HS-27A (cell line): ENCODE results near the gene TUBAL3.

Source experiments
- DNase-seq: peaks from one replicate; pipeline ENCODE4 v3.0.0-alpha.2; 2012; ENCODE audit warnings: low read depth, missing footprints

TUBAL3 gene

DNA sequence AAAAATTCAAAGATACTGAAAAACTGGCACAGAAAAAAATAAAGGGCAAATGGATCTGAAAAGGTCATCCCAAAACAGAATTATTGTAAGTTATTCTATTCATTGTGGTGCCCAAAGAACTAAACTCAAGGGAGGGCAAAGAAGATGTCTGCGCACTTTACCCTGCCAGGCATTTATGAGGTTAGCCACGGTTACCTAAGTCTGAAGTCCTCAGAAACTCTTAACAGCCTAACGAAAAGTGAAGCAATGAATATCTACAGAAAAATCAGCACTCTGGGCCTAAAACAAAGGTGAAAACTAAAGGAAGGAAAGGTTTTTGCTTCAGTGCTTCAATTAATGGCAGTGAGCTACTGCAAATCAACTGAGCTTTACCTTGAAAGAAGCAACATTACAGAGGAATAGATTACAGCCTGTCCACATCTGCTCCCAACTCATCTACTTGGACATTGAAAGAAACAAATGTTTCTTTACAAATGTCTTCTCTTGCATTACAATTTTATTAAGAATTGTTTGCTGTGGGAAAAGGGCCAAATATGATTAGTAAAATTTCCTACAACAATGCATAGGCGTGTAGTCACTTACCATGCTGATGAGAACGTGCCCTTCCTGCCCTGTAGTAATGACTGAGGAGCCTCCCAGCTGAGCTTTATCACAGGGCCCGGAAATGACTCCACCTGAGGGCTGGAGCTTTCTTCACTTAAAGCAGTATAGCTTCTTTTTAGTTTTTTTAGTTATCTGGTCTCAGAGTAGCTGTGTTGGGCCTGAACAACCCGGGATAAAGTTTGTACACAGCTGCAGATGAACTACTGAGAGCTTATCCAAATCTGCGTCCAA lies at the start of gene TUBAL3:
Gene TUBAL3 (minus strand): TSS at position 621 of the 834 bp plus-strand sequence. CDS start 36 bp downstream, at position 585.
- DNase-seq: no peak

GRCh38 chr10:5453749-5454489 lies 49.3 kb upstream of the TUBAL3 start:
- no peak for DNase-seq

DNA sequence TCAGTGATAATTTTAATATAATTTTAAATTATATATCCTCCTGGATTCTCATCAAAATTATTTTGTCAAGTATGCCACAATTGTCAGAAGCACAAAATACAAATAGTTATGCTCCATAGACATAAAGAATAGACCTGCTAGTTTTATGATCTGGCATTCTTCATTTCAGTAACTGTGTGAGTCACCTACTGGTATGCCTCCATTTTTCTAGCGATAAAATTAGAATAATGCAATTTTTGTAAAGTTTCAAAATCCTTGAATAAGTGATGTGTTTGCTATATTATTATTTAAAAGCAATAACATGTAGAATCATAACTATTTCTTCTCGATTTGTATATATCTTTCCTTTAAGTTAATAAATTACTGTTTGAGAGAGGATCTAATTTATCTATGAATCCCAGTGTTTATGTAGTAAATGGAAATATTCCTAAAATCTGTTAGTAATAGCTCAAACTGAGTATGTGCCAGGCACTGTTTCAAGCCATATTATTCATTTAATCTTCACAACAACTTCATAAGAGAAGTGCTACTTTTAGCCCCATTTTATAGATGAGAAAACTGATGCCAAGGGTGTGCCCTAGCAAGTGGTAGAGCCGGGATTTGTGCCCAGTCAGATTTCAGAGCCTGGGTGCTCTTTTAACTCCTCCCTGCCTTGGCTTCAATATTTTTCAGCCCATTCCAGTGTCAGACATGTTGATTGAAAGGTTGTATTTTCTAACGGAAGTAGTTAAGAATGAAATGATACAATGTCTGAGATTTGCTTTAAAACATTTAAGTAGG lies 46.2 kb upstream of the TUBAL3 start:
- no peak for DNase-seq

- DNase-seq: no peak
These were observed 45.2 kb upstream of the TUBAL3 start for GRCh38 chr10:5449823-5450222.

- no peak for DNase-seq
These were observed 44.6 kb upstream of the TUBAL3 start for GRCh38 chr10:5449227-5449626.

GRCh38 chr10:5448333-5449001 lies 43.8 kb upstream of the TUBAL3 start:
- no peak for DNase-seq

GRCh38 chr10:5447611-5448071 lies 43.0 kb upstream of the TUBAL3 start:
- no peak for DNase-seq

- DNase-seq: no peak
These were observed 42.4 kb upstream of the TUBAL3 start for GRCh38 chr10:5447056-5447455.

- no peak for DNase-seq
These were observed 41.8 kb upstream of the TUBAL3 start for GRCh38 chr10:5446390-5446926.

DNA sequence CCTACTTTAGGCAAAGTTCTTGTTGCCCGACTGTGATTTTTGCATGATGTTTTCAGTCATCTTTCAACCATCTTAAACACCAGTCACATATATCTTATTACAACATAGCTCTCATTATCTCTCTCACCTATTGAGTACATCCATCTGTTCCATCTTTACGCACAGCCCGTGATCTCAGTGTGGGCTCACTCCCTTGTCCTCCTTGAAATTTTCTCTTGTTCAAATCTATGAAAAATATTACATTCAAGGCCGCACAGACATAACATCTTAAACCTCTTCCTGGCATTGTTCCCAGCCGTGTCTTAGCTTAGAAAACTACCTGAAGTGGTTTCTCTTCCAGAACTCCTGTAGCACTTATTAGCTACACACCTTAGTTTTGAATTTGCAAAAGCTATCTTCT lies 40.4 kb upstream of the TUBAL3 start:
- no peak for DNase-seq

- DNase-seq: no peak
These were observed 38.8 kb upstream of the TUBAL3 start for GRCh38 chr10:5443429-5443828.

DNA sequence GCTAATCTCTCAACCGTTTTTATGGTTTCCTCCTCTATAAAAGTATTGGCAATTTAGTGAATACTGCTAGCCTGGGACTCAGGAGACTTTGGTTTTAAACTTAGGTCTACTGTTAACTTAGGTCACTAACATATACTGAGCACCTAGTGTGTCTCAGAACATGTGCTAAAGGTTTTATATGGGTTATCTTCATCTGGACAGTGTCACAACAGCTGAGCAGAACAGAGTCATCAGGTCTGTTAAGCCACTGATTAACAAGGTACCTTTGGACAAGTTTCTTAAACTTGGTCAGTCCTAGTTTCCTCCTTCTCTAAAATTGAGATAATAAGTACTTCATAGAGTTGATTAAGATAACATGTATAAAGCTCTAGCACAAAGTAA lies 38.4 kb upstream of the TUBAL3 start:
- no peak for DNase-seq

DNA sequence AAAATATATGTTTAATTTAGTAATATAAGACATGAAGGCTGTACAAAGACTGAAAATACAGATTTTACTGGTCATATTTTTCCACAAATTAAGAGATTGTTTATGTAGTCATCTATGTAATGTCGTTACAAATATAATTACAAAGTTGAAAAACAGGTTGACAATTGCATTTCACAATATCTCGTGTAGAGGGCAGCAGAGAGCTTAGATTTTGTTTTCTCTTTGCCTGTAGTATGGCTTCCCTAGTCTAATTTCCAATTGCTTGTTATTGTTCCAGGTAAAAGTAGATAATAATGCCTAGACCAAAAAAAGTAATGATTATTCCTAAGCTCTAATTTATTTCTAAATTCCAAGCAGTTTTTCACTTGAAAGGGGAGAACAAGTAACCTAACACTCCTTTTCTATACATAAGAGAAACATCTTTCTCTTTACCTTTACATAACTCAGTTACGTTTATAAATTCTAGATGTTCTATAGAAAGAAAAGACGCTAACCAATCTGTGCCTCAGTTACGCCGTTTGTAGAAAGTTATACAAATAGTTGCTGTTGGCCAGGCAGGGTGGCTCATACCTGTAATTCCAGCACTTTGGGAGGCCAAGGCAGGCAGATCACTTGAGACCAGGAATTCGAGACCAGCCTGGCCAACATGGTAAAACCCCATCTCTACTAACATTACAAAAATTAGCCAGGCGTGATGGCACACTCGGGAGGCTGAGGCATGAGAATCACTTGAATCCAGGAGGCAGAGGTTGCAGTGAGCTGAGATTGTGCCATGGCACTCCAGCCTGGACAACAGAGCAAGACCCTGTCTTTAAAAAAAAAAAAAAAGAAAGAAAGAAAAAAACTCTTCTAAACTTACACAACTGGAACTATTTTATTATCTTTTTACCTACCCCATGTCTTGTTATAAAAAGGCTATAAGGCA lies 37.7 kb upstream of the TUBAL3 start:
- DNase-seq: no peak

- DNase-seq: no peak
These were observed 36.5 kb upstream of the TUBAL3 start for GRCh38 chr10:5441106-5441505.

DNA sequence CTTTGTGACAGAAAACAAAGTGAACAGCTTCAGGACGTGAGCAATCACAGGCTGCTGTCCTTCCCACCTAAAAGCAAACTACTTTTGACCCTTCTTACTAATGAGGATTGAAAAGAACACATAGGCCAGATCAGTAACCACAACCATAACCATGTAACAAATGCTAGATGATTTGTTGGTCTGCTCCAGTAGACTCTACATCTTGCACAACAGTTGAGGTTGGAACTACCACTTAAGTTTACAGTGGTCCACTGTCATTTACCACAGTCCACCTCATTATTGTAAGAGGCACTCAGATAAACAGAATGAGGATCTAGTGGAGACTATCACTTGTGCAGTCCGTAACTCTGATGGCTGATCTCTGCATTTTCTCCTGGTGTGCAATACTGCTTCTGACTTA lies 35.6 kb upstream of the TUBAL3 start:
- DNase-seq: no peak

GRCh38 chr10:5435328-5435727 lies 30.7 kb upstream of the TUBAL3 start:
- DNase-seq: no peak

GRCh38 chr10:5434017-5434753 lies 29.6 kb upstream of the TUBAL3 start:
- no peak for DNase-seq

- DNase-seq: no peak
These were observed 28.6 kb upstream of the TUBAL3 start for GRCh38 chr10:5433182-5433581.

DNA sequence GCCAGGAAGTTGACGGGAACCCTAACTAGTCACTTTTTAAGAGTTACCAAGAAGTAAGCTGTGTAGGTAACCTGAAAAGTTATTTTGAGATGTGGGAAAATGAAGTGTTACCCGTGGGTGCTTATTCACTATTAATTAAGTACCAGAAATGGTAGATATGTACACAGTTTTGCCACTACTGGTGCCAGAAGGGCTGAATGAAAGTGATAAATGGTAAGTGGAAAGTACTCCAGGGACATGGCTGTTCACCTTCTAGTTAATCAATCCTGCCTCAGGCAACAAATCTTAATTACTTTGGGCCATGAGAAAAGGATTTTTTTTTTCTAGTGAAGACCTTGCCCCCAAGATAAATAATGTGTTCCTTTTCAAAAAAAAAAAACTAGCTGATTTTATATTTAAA lies 23.5 kb upstream of the TUBAL3 start:
- no peak for DNase-seq

DNA sequence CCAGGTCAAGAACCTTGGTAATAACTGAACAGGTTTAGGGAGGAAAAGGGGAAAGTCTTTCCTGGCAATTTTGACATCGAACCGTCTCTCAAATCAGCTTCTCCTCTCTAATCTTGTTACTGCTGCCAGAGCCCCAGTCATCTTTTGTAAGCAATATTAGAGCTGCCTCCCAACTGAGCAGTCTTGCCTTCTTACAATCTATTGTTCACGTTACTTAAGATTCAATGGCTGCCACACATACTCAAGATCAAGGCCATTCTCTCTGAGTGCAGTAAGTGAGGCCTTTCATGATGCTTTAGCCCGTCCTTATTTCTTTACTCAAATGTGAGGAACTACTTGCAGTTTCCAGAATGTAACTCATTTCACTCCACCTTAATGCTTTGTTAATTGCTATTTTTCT lies 20.1 kb upstream of the TUBAL3 start:
- DNase-seq: no peak
